GM19099 (cell line): Measurements from ENCODE around the gene TEDDM1.

Source experiments
- POLR2A ChIP-seq: IDR thresholded peaks from 3 replicates; pipeline ENCODE4 v1.6.1; 2011; ENCODE audit warnings: low read depth; ENCODE audit not compliant: insufficient read length; ENCODE audit errors: extremely low read depth

TEDDM1 gene

GRCh38 chr1:182368903-182369302 is 31.6 kb downstream of the TEDDM1 start:
- TF ChIP-seq POLR2A: no peak

GRCh38 chr1:182368358-182368757 is 32.1 kb downstream of the TEDDM1 start:
- TF ChIP-seq POLR2A: no peak

- TF ChIP-seq POLR2A: no peak
Observed at GRCh38 chr1:182367926-182368325, 32.5 kb downstream of the TEDDM1 start.

- no peak for TF ChIP-seq POLR2A
Observed at GRCh38 chr1:182366596-182366995, 33.9 kb downstream of the TEDDM1 start.

- TF ChIP-seq POLR2A: no peak
Observed at GRCh38 chr1:182359645-182360044, 40.8 kb downstream of the TEDDM1 start.

- TF ChIP-seq POLR2A: no peak
Observed at GRCh38 chr1:182357913-182358312, 42.6 kb downstream of the TEDDM1 start.

- no peak for TF ChIP-seq POLR2A
Observed at GRCh38 chr1:182357171-182357570, 43.3 kb downstream of the TEDDM1 start.

- TF ChIP-seq POLR2A: no peak
Observed at GRCh38 chr1:182355723-182356098, 44.8 kb downstream of the TEDDM1 start.

GRCh38 chr1:182351790-182352364 is 48.6 kb downstream of the TEDDM1 start:
- no peak for TF ChIP-seq POLR2A

GRCh38 chr1:182350839-182351238 is 49.6 kb downstream of the TEDDM1 start:
- no peak for TF ChIP-seq POLR2A

- TF ChIP-seq POLR2A: no peak
Observed at GRCh38 chr1:182348961-182349747, 51.3 kb downstream of the TEDDM1 start.
